Measurements from ENCODE around the gene TMEM120A. TPM values are rescaled to one million over a fixed set of nuclear protein-coding genes. Genes with fewer than 3 reads are reported as not detected.

The TMEM120A gene
- total RNA-seq, 1 experiment from 2014 or later, result 18.9 TPM

DNA sequence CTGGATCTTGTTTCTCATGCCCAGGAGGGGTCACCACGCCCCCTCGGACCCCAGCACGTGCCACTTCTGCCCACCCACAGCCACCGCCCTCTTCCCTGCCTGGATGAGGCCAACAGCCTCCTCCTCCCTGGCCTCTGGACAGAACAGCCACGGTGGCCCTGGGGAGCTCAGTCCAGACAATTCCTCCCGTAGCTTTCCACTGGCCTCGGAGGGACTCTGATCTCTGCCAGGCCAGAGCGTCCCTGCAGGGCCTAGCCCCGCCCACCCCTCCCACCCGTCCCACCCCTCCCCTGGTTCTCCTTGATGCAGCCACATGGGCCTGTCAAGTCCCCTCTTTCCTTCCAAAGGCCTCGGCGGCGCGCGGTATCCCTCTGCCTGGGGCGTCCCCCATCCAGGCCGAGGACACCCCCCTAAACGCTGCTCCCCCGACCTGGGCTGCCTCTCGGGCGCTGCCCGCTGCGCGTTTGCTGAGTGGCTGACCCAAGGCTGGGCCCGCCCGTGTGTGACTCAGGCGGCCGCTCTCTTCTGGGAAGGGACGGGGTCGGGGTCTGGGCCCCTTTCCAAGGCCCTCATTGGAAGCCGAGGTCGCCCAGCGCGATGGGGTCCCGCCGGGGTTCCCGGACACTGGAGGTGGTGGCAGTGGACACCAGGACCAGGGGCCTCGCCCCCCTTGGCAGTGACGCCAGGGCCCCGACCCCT, 557 bp downstream of the TMEM120A start:
- Histone ChIP-seq H3K27ac (ENCODE audit: low read depth, low read length, poor library complexity, severe bottlenecking) (peak overlapping the region; percentile 77), H3K4me3 (ENCODE audit: low read depth, low read length, poor library complexity, severe bottlenecking) (peak overlapping the region; percentile 95), H3K4me1 (ENCODE audit: insufficient read depth, low read length, poor library complexity, severe bottlenecking) (no peaks in the 10 kb centered on the region), H3K36me3 (ENCODE audit: insufficient read depth, low read length, poor library complexity, severe bottlenecking) (no peaks in the 10 kb centered on the region), H3K27me3 (replicated peaks; ENCODE audit: insufficient read depth, low read depth, low read length, poor library complexity) (no peaks in the 10 kb centered on the region), H3K9me3 (ENCODE audit: low read depth, low read length, poor library complexity, severe bottlenecking) (no peaks in the 10 kb centered on the region)
- CTCF ChIA-PET, result no interaction called here
- no peak for TF ChIP-seq EZH2 (IDR thresholded peaks at IDR 0.05; ENCODE audit: borderline replicate concordance, low read depth, low read length, poor library complexity, severe bottlenecking)
- TF ChIP-seq, protein P1, sequence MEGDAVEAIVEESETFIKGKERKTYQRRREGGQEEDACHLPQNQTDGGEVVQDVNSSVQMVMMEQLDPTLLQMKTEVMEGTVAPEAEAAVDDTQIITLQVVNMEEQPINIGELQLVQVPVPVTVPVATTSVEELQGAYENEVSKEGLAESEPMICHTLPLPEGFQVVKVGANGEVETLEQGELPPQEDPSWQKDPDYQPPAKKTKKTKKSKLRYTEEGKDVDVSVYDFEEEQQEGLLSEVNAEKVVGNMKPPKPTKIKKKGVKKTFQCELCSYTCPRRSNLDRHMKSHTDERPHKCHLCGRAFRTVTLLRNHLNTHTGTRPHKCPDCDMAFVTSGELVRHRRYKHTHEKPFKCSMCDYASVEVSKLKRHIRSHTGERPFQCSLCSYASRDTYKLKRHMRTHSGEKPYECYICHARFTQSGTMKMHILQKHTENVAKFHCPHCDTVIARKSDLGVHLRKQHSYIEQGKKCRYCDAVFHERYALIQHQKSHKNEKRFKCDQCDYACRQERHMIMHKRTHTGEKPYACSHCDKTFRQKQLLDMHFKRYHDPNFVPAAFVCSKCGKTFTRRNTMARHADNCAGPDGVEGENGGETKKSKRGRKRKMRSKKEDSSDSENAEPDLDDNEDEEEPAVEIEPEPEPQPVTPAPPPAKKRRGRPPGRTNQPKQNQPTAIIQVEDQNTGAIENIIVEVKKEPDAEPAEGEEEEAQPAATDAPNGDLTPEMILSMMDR (conservative IDR thresholded peaks at IDR 0.05; ENCODE audit: low read depth, low read length), result no peak
- intact Hi-C loops (cut with micrococcal nuclease; ENCODE audit: unreplicated experiment), result loop anchor here (5.0 kb wide), 1 partner anchor 268 kb away; no protein-coding TSS in a partner anchor
- no TSS peak for BruUV-seq (replicated peaks)
- POLR2A ChIA-PET (ENCODE audit: low non-redundant PET), result no interaction called here
- peak; percentile 55 for DNase-seq (ENCODE audit: low spot score)

DNA sequence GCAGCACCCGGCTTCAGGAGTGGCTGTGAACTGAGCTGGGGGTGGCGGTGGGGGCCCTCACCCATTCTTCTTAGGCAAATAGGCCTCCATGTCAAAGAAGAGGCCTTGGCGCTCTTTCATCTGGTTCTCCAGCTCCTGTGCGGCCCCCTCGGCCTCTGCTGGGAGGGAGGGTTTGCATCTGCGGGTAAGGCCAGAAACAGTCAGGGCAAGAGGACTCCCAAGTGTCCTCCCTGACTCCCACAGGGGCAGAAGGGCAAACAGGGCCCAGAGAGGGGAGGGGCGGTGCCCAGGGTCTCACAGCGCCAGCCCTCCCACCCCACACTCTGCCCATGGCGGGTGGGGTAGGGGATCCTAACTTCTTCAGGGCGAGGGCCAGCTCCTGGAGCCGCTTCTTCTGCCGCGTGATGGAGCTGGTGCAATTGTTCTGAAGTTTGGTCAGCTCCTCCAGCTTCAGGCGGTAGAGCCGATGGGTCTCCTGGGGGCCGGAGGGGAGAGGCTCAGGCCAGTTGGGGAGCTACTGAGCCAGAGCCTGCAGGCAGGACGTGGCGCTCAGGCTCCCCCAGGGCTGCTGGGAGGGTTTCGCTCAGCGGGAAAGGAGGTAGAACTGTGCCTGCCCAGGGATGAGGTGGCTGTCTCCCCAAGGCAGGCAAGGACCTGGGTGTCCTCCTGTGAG, 2.2 kb downstream of the TMEM120A start:
- no peaks in the 10 kb centered on the region for H3K27me3 ChIP-seq (replicated peaks; ENCODE audit: insufficient read depth, low read depth, low read length, poor library complexity)
- intact Hi-C loops (cut with micrococcal nuclease; ENCODE audit: unreplicated experiment), result loop anchor here (5.0 kb wide), 1 partner anchor 270 kb away; no protein-coding TSS in a partner anchor
- BruUV-seq (replicated peaks), result no TSS peak
- POLR2A ChIA-PET (ENCODE audit: low non-redundant PET), result no interaction called here
- no peak overlapping the region for H3K27ac ChIP-seq (ENCODE audit: low read depth, low read length, poor library complexity, severe bottlenecking)
- CTCF ChIA-PET, result no interaction called here
- DNase-seq (ENCODE audit: low spot score), result no peak
- TF ChIP-seq, protein P1 (conservative IDR thresholded peaks at IDR 0.05; ENCODE audit: low read depth, low read length), result no peak
- TF ChIP-seq EZH2 (IDR thresholded peaks at IDR 0.05; ENCODE audit: borderline replicate concordance, low read depth, low read length, poor library complexity, severe bottlenecking), result no peak
- H3K4me3 ChIP-seq (ENCODE audit: low read depth, low read length, poor library complexity, severe bottlenecking), result no peak overlapping the region
- H3K4me1 ChIP-seq (ENCODE audit: insufficient read depth, low read length, poor library complexity, severe bottlenecking), result no peaks in the 10 kb centered on the region
- no peaks in the 10 kb centered on the region for H3K36me3 ChIP-seq (ENCODE audit: insufficient read depth, low read length, poor library complexity, severe bottlenecking)
- H3K9me3 ChIP-seq (ENCODE audit: low read depth, low read length, poor library complexity, severe bottlenecking), result no peaks in the 10 kb centered on the region

DNA sequence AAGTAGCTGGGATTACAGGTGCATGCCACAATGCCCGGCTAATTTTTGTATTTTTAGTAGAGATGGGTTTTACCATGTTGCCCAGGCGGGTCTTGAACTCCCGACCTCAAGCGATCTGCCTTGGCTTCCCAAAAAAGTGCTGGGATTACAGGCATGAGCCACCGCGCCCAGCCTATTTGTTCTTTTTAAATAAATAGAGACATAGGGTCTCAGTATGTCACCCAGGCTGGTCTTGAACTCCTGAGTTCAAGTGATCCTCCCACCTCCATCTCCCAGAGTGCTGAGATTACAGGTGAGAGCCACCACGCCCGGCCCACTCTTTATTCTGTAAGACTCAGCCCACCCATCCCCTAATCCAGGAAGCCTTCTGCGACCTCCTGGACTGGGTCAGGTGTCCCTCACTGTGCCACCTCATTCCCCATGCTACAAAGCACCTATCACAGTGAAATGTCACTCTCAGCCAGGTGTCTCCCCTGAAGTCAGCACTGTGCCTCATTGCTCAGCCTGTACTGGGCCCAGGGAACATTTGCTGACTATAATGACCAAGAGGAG, 2.8 kb downstream of the TMEM120A start:
- no peaks in the 10 kb centered on the region for H3K36me3 ChIP-seq (ENCODE audit: insufficient read depth, low read length, poor library complexity, severe bottlenecking)
- H3K4me1 ChIP-seq (ENCODE audit: insufficient read depth, low read length, poor library complexity, severe bottlenecking), result no peaks in the 10 kb centered on the region
- no peak overlapping the region for H3K4me3 ChIP-seq (ENCODE audit: low read depth, low read length, poor library complexity, severe bottlenecking)
- no peak overlapping the region for H3K27ac ChIP-seq (ENCODE audit: low read depth, low read length, poor library complexity, severe bottlenecking)
- DNase-seq (ENCODE audit: low spot score), result no peak
- TF ChIP-seq, protein P1 (conservative IDR thresholded peaks at IDR 0.05; ENCODE audit: low read depth, low read length), result no peak
- TF ChIP-seq EZH2 (IDR thresholded peaks at IDR 0.05; ENCODE audit: borderline replicate concordance, low read depth, low read length, poor library complexity, severe bottlenecking), result no peak
- no TSS peak for BruUV-seq (replicated peaks)
- intact Hi-C loops (cut with micrococcal nuclease; ENCODE audit: unreplicated experiment), result loop anchor here (5.0 kb wide), 1 partner anchor 271 kb away; no protein-coding TSS in a partner anchor
- ChIA-PET CTCF (no interaction called here), POLR2A (ENCODE audit: low non-redundant PET) (no interaction called here)
- no peaks in the 10 kb centered on the region for H3K27me3 ChIP-seq (replicated peaks; ENCODE audit: insufficient read depth, low read depth, low read length, poor library complexity)
- H3K9me3 ChIP-seq (ENCODE audit: low read depth, low read length, poor library complexity, severe bottlenecking), result no peaks in the 10 kb centered on the region

Data from A673 (cell line).